HEK293 (cell line): ENCODE data around the gene VSTM2B.

Experiments used
- TCF7L2 ChIP-seq: IDR thresholded peaks from 2 replicates; pipeline ENCODE4 v1.6.1; 2011; ENCODE audit warnings: low read depth, mild to moderate bottlenecking, inconsistent platforms, low read length, moderate library complexity, borderline replicate concordance
- ZNF174 ChIP-seq: fragments of 450-650 bp; formaldehyde crosslinking; IDR thresholded peaks from 2 replicates; pipeline ENCODE4 v1.5.0; 2017; ENCODE audit warnings: missing biosample characterization, mild to moderate bottlenecking, missing genetic modification characterization
- ZNF274 ChIP-seq, 2 experiments: fragments of 200-500 bp in 1 of 2; fragments of 450-650 bp in 1 of 2; sonication (Bioruptor generic) in 1 of 2; formaldehyde crosslinking in 1 of 2; IDR thresholded peaks; 2 replicates each; pipeline versions ENCODE4 v1.5.1 to v1.6.1; 2014 to 2016; ENCODE audit warnings: borderline replicate concordance in 1 of 2, inconsistent platforms in 1 of 2, low read length in 1 of 2, missing biosample characterization in 1 of 2, missing genetic modification characterization in 1 of 2
- ZNF660 ChIP-seq: fragments of 450-650 bp; IDR thresholded peaks from 2 replicates; pipeline ENCODE4 v1.5.1; 2018; ENCODE audit warnings: missing biosample characterization, mild to moderate bottlenecking, missing genetic modification characterization
- ZNF776 ChIP-seq: fragments of 450-650 bp; formaldehyde crosslinking; IDR thresholded peaks from 2 replicates; pipeline ENCODE4 v1.5.0; 2017; ENCODE audit warnings: missing biosample characterization, missing genetic modification characterization, borderline replicate concordance
- TF ChIP-seq, protein P1 (sequence below): fragments of 450-650 bp; formaldehyde crosslinking; IDR thresholded peaks from 2 replicates; pipeline ENCODE4 v1.5.1; 2016; ENCODE audit warnings: missing biosample characterization, missing genetic modification characterization
- TF ChIP-seq, protein P2 (sequence below): fragments of 450-650 bp; formaldehyde crosslinking; IDR thresholded peaks from 2 replicates; pipeline ENCODE4 v1.5.1; 2016; ENCODE audit warnings: missing biosample characterization, missing genetic modification characterization, low read depth
- TF ChIP-seq, protein P3 (sequence below): fragments of 450-650 bp; formaldehyde crosslinking; IDR thresholded peaks from 2 replicates; pipeline ENCODE4 v1.5.1; 2016; ENCODE audit warnings: missing biosample characterization, missing genetic modification characterization

DNA sequence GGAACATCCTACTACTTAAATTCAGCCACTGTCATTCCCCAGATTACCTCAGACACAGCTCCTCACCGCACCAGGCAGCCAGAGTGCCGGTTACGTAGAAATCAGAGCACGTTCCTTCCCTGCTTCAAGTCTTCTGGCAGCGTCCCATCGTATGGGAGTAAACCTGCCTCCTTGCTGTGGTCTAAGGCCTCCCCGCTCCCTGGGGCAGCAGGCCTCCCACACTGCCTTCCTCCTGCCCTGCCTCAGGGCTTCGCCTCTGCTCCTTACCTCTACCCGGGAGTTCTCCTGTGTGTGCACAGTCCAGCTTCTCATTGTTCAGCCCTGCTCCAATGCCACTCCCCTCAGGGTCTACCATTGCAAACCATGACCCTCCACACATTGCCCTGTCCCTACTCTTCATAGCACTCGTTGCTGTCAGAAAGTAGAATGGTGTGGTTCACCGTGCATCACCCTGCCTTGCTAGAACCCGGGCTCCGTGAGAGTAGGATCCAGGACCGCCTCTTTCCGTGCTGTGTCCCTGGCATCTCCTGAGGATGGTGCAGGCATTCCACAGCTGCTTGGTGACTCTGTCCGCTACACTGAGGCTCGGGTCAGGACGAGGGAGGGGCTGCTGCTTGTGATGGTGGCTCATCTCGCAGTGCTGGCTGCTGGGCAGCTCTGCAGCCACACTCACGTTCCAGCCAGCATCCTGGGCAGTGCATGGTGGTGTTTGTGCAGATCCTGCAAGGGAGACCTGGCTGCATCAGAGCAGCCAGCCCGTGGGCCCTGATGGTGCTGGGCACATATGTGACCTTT lies 87.2 kb downstream of the VSTM2B start:
- TF ChIP-seq ZNF660 (tag by site-specific recombination): no peak
- TF ChIP-seq, protein P1, sequence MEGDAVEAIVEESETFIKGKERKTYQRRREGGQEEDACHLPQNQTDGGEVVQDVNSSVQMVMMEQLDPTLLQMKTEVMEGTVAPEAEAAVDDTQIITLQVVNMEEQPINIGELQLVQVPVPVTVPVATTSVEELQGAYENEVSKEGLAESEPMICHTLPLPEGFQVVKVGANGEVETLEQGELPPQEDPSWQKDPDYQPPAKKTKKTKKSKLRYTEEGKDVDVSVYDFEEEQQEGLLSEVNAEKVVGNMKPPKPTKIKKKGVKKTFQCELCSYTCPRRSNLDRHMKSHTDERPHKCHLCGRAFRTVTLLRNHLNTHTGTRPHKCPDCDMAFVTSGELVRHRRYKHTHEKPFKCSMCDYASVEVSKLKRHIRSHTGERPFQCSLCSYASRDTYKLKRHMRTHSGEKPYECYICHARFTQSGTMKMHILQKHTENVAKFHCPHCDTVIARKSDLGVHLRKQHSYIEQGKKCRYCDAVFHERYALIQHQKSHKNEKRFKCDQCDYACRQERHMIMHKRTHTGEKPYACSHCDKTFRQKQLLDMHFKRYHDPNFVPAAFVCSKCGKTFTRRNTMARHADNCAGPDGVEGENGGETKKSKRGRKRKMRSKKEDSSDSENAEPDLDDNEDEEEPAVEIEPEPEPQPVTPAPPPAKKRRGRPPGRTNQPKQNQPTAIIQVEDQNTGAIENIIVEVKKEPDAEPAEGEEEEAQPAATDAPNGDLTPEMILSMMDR (tag by site-specific recombination): no peak
- no peak for TF ChIP-seq ZNF174 (tag by site-specific recombination)
- TF ChIP-seq, protein P2, sequence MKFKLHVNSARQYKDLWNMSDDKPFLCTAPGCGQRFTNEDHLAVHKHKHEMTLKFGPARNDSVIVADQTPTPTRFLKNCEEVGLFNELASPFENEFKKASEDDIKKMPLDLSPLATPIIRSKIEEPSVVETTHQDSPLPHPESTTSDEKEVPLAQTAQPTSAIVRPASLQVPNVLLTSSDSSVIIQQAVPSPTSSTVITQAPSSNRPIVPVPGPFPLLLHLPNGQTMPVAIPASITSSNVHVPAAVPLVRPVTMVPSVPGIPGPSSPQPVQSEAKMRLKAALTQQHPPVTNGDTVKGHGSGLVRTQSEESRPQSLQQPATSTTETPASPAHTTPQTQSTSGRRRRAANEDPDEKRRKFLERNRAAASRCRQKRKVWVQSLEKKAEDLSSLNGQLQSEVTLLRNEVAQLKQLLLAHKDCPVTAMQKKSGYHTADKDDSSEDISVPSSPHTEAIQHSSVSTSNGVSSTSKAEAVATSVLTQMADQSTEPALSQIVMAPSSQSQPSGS (tag by site-specific recombination): no peak
- TF ChIP-seq, protein P3, sequence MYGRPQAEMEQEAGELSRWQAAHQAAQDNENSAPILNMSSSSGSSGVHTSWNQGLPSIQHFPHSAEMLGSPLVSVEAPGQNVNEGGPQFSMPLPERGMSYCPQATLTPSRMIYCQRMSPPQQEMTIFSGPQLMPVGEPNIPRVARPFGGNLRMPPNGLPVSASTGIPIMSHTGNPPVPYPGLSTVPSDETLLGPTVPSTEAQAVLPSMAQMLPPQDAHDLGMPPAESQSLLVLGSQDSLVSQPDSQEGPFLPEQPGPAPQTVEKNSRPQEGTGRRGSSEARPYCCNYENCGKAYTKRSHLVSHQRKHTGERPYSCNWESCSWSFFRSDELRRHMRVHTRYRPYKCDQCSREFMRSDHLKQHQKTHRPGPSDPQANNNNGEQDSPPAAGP (tag by site-specific recombination): no peak
- TF ChIP-seq TCF7L2: no peak
- TF ChIP-seq ZNF776 (tag by site-specific recombination): no peak
- no peak for TF ChIP-seq ZNF274 (IDR thresholded peaks at IDR 0.05; ENCODE audit: low read length)
- no peak for TF ChIP-seq ZNF274 (tag by site-specific recombination; IDR thresholded peaks at IDR 0.05; ENCODE audit: borderline replicate concordance)
